MM.1S (cell line): Measurements from ENCODE around the gene TMSB15C.

Source experiments
- DNase-seq: peaks from one replicate; pipeline ENCODE4 v3.0.0-alpha.2; 2015
- H2AFZ ChIP-seq: fragments of 300-600 bp; sonication (generic); 2 replicates; pipeline ENCODE4 v1.6.0; 2016; ENCODE audit warnings: antibody characterized with exemption, low read length
- H3F3A ChIP-seq: fragments of 300-600 bp; sonication (generic); 2 replicates; pipeline ENCODE4 v1.6.1; 2016; ENCODE audit warnings: mild to moderate bottlenecking, antibody characterized with exemption, low read length, moderate library complexity, mixed read lengths; ENCODE audit not compliant: insufficient read depth
- H3K27ac ChIP-seq: fragments of 300-600 bp; sonication (generic); 2 replicates; pipeline ENCODE4 v1.5.1; 2016; ENCODE audit warnings: mild to moderate bottlenecking, low read length
- H3K27me3 ChIP-seq: fragments of 300-600 bp; sonication (generic); replicated peaks from 2 replicates; pipeline ENCODE4 v1.6.0; 2016; ENCODE audit warnings: low read length; ENCODE audit not compliant: insufficient read depth
- H3K36me3 ChIP-seq: fragments of 300-600 bp; sonication (generic); replicated peaks from 2 replicates; pipeline ENCODE4 v1.6.1; 2016; ENCODE audit warnings: mild to moderate bottlenecking, low read length, mixed read lengths; ENCODE audit not compliant: insufficient read depth
- H3K4me1 ChIP-seq: fragments of 300-600 bp; sonication (generic); 2 replicates; pipeline ENCODE4 v1.6.1; 2016; ENCODE audit warnings: low read length, mixed read lengths
- H3K4me2 ChIP-seq: fragments of 300-600 bp; sonication (generic); 2 replicates; pipeline ENCODE4 v1.6.0; 2016; ENCODE audit warnings: low read depth, low read length
- H3K4me3 ChIP-seq: fragments of 300-600 bp; sonication (generic); 2 replicates; pipeline ENCODE4 v1.5.1; 2016; ENCODE audit warnings: low read length, mixed read lengths
- H3K79me2 ChIP-seq: fragments of 300-600 bp; sonication (generic); 2 replicates; pipeline ENCODE4 v1.6.1; 2016; ENCODE audit warnings: mixed run types, low read length, mixed read lengths
- H3K9ac ChIP-seq: fragments of 300-600 bp; sonication (generic); 2 replicates; pipeline ENCODE4 v1.6.1; 2016; ENCODE audit warnings: low read length, mixed read lengths
- H3K9me2 ChIP-seq: fragments of 300-600 bp; sonication (generic); replicated peaks from 2 replicates; pipeline ENCODE4 v1.6.1; 2016; ENCODE audit warnings: mild to moderate bottlenecking, low read length, mixed read lengths; ENCODE audit not compliant: insufficient read depth
- H3K9me3 ChIP-seq: fragments of 300-600 bp; sonication (generic); replicated peaks from 2 replicates; pipeline ENCODE4 v1.6.1; 2016; ENCODE audit warnings: mild to moderate bottlenecking, low read length, mixed read lengths; ENCODE audit not compliant: insufficient read depth
- H4K20me1 ChIP-seq: fragments of 300-600 bp; sonication (generic); 2 replicates; pipeline ENCODE4 v1.6.1; 2016; ENCODE audit warnings: mild to moderate bottlenecking, low read length, moderate library complexity, mixed read lengths; ENCODE audit not compliant: insufficient read depth
- CTCF ChIP-seq: fragments of 300-600 bp; sonication (generic); IDR thresholded peaks from 2 replicates; pipeline ENCODE4 v1.5.1; 2016; ENCODE audit warnings: antibody characterized with exemption, low read length, mixed read lengths
- EZH2 ChIP-seq: fragments of 300-600 bp; sonication (generic); optimal IDR thresholded peaks from 2 replicates; pipeline ENCODE3; 2017; ENCODE audit warnings: low read depth, mild to moderate bottlenecking, antibody characterized with exemption, low read length, mixed read lengths
- EZH2phosphoT487 ChIP-seq: fragments of 300-600 bp; sonication (generic); IDR thresholded peaks from 2 replicates; pipeline ENCODE4 v1.6.1; 2018; ENCODE audit warnings: antibody characterized with exemption, low read length

Gene TMSB15C

DNA sequence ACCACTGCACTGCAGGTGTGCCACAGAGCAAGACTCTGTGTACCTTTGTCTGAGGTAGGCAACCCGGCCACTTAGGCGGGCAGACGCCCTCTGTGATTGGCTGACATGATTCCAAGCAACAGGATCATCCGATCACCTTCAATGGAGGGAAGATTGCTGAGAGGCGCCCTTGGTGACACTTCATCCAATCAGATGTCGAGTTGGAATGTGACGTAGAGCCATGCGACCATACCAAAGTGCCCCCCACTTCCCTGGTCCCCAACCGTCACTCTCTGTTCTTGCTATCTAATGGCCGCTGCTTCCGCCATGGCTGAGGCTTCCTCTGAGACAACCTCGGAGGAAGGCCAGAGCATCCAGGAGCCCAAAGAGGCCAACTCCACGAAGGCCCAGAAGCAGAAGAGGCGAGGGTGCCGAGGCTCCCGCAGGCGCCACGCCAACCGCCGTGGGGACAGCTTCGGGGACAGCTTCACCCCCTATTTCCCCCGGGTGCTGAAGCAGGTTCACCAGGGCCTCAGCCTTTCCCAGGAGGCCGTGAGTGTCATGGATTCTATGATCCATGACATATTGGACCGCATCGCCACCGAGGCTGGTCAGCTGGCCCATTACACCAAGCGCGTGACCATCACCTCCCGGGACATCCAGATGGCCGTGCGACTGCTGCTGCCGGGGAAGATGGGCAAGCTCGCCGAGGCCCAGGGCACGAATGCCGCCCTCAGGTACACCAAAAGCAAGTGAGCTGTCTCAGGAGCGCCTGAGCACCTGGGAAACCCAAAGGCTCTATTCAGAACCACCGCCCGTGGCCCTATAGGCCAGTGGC lies 36.1 kb downstream of the TMSB15C start, which contains the start of gene H2BW2:
Gene H2BW2, plus strand, starts transcription at position 268 of the 817 bp plus-strand sequence. Its CDS starts 39 bp downstream, at position 307.
- H3K27me3 ChIP-seq: no peaks in the 10 kb centered on the region

More for the DNA sequence above, 36.1 kb downstream of the TMSB15C start, which contains the start of gene H2BW2:
- TF ChIP-seq EZH2phosphoT487: no peak
- TF ChIP-seq EZH2: no peak
- TF ChIP-seq CTCF: no peak
- Histone ChIP-seq H3K9me2 (no peaks in the 10 kb centered on the region), H3K9me3 (no peaks in the 10 kb centered on the region), H4K20me1 (no peaks in the 10 kb centered on the region), H3K27ac (no peak within 1 kb of the TSS), H3K4me3 (no peak within 1 kb of the TSS), H3K4me1 (no peaks in the 10 kb centered on the region), H3K36me3 (no peaks in the 10 kb centered on the region), H3K4me2 (no peak within 1 kb of the TSS), H3K79me2 (no peaks in the 10 kb centered on the region), H3K9ac (no peak within 1 kb of the TSS), H2AFZ (no peak within 1 kb of the TSS), H3F3A (no peaks in the 10 kb centered on the region)
- DNase-seq: no peak
